ENCODE measurements around the gene TRMT11. TPM values are rescaled to one million over a fixed set of nuclear protein-coding genes. Genes with fewer than 3 reads are reported as not detected.
A peak's percentile ranks its signal among the peaks of the same experiment; 100 is the strongest.

Gene TRMT11
- total and polyA plus RNA-seq, 2 donors from 2014 or later, result 10.6 to 25.1 TPM

GRCh38 chr6:126076992-126077664 lies 90.8 kb downstream of the TRMT11 start:
- Histone ChIP-seq H3K9ac (ENCODE audit: low read length in 3 of 3) (no peak overlapping the region), H3K9me3 (ENCODE audit: control insufficient read depth in 2 of 3, insufficient read depth in 1 of 3, low read length in 3 of 3) (no peaks in the 10 kb centered on the region), H3K4me1 (ENCODE audit: control insufficient read depth in 2 of 3, insufficient read depth in 2 of 3, low read depth in 1 of 3, low read length in 3 of 3) (no peaks in the 10 kb centered on the region), H3K4me3 (ENCODE audit: low read length in 3 of 3) (no peak overlapping the region), H3K27me3 (ENCODE audit: control insufficient read depth, insufficient read depth, low read length) (no peaks in the 10 kb centered on the region), H3K27ac (ENCODE audit: low read depth in 2 of 2, low read length in 2 of 2) (no peak overlapping the region), H3K36me3 (ENCODE audit: control insufficient read depth in 2 of 3, insufficient read depth in 3 of 3, low read length in 3 of 3) (no peaks in the 10 kb centered on the region)
- intact Hi-C loops (cut with DNase I), result no loop called here
- FAIRE-seq (no peak), DNase-seq (no peak)
- TF ChIP-seq CTCF (IDR thresholded peaks at IDR 0.05; ENCODE audit: borderline replicate concordance, extremely low read depth, insufficient read depth), result no peak

- FAIRE-seq, result no peak
- H3K36me3 ChIP-seq (ENCODE audit: control insufficient read depth in 2 of 3, insufficient read depth in 3 of 3, low read length in 3 of 3), result no peaks in the 10 kb centered on the region
- no peak overlapping the region for H3K9ac ChIP-seq (ENCODE audit: low read length in 3 of 3)
- H3K4me1 ChIP-seq (ENCODE audit: control insufficient read depth in 2 of 3, insufficient read depth in 2 of 3, low read depth in 1 of 3, low read length in 3 of 3), result no peaks in the 10 kb centered on the region
- H3K9me3 ChIP-seq (ENCODE audit: control insufficient read depth in 2 of 3, insufficient read depth in 1 of 3, low read length in 3 of 3), result no peaks in the 10 kb centered on the region
- intact Hi-C loops (cut with DNase I), result no loop called here
- peak in 1 of 5 donors; percentile 77 for DNase-seq
- H3K27me3 ChIP-seq (ENCODE audit: control insufficient read depth, insufficient read depth, low read length), result no peaks in the 10 kb centered on the region
- no peak overlapping the region for H3K4me3 ChIP-seq (ENCODE audit: low read length in 3 of 3)
- H3K27ac ChIP-seq (ENCODE audit: low read depth in 2 of 2, low read length in 2 of 2), result no peak overlapping the region
- TF ChIP-seq CTCF (IDR thresholded peaks at IDR 0.05; ENCODE audit: borderline replicate concordance, extremely low read depth, insufficient read depth), result no peak
Observed at GRCh38 chr6:126077810-126078776, 91.8 kb downstream of the TRMT11 start.

- DNase-seq (no peak), FAIRE-seq (no peak)
- no peaks in the 10 kb centered on the region for H3K9me3 ChIP-seq (ENCODE audit: control insufficient read depth in 2 of 3, insufficient read depth in 1 of 3, low read length in 3 of 3)
- intact Hi-C loops (cut with DNase I), result no loop called here
- H3K4me1 ChIP-seq (ENCODE audit: control insufficient read depth in 2 of 3, insufficient read depth in 2 of 3, low read depth in 1 of 3, low read length in 3 of 3), result no peaks in the 10 kb centered on the region
- no peak overlapping the region for H3K27ac ChIP-seq (ENCODE audit: low read depth in 2 of 2, low read length in 2 of 2)
- H3K36me3 ChIP-seq (ENCODE audit: control insufficient read depth in 2 of 3, insufficient read depth in 3 of 3, low read length in 3 of 3), result no peaks in the 10 kb centered on the region
- TF ChIP-seq CTCF (IDR thresholded peaks at IDR 0.05; ENCODE audit: borderline replicate concordance, extremely low read depth, insufficient read depth), result no peak
- no peaks in the 10 kb centered on the region for H3K27me3 ChIP-seq (ENCODE audit: control insufficient read depth, insufficient read depth, low read length)
- no peak overlapping the region for H3K9ac ChIP-seq (ENCODE audit: low read length in 3 of 3)
- no peak overlapping the region for H3K4me3 ChIP-seq (ENCODE audit: low read length in 3 of 3)
Observed at GRCh38 chr6:126083875-126084274, 97.5 kb downstream of the TRMT11 start.
